A549 (cell line): Measurements from ENCODE around the gene GSC.

Experiments
- CTCF ChIP-seq: fragments of >200 bp; sonication (Bioruptor Twin); formaldehyde crosslinking; IDR thresholded peaks from 3 replicates; pipeline ENCODE4 v1.5.1; 2016
- ELK1 ChIP-seq: fragments of 150-350 bp; IDR thresholded peaks from 2 replicates; pipeline ENCODE4 v1.6.1; 2014; ENCODE audit warnings: low read depth, mild to moderate bottlenecking, low read length
- EP300 ChIP-seq, 2 experiments: fragments of >200 bp; sonication (Bioruptor Twin); formaldehyde crosslinking; IDR thresholded peaks; 2 replicates in 1 of 2; 3 replicates in 1 of 2; pipeline ENCODE4 v1.6.1; 2016 to 2017
- JUNB ChIP-seq: fragments of >200 bp; sonication (Bioruptor Twin); formaldehyde crosslinking; IDR thresholded peaks from 2 replicates; pipeline ENCODE4 v1.6.1; 2016
- MAFK ChIP-seq: fragments of 450-650 bp; IDR thresholded peaks from 2 replicates; pipeline ENCODE4 v1.6.1; 2014; ENCODE audit not compliant: partially characterized antibody
- PBX3 ChIP-seq: IDR thresholded peaks from 2 replicates; pipeline ENCODE4 v1.6.1; 2012
- POLR2A ChIP-seq: IDR thresholded peaks from 2 replicates; pipeline ENCODE4 v1.6.1; 2012; ENCODE audit warnings: mild to moderate bottlenecking, low read length

- TF ChIP-seq CTCF (no peak), ELK1 (no peak), MAFK (no peak), JUNB (no peak), POLR2A (no peak), EP300 (IDR thresholded peaks at IDR 0.05) (no peak), PBX3 (no peak)
Observed at GRCh38 chr14:94769391-94770250, at the start of gene GSC.
